HL-60 (cell line): ENCODE data around the gene PDLIM5.
A peak's percentile ranks its signal among the peaks of the same experiment; 100 is the strongest.
"Not testable (repeated sequence)": the region's sequence is repeated elsewhere in the genome, so short reads cannot be mapped to it uniquely, and the experiment has no call there.

ENCODE experiments used
- DNase-seq, 2 experiments: peaks; one replicate each; pipeline ENCODE4 v3.0.0-alpha.2; 2010 to 2020; ENCODE audit warnings: low read depth in 1 of 2, low spot score in 1 of 2
- H3K27ac ChIP-seq: fragments of 250-450 bp; sonication (Bioruptor Pico); replicated peaks from 2 replicates; pipeline ENCODE4 v1.5.1; 2020; ENCODE audit warnings: mild to moderate bottlenecking, moderate library complexity
- H3K27me3 ChIP-seq: fragments of 250-450 bp; sonication (Bioruptor Pico); 2 replicates; pipeline ENCODE4 v1.5.1; 2021; ENCODE audit warnings: mild to moderate bottlenecking, moderate library complexity; ENCODE audit not compliant: insufficient read depth, poor library complexity, severe bottlenecking
- H3K4me3 ChIP-seq: replicated peaks from 2 replicates; pipeline ENCODE4 v1.5.1; 2011; ENCODE audit warnings: mild to moderate bottlenecking, control low read depth, low read length; ENCODE audit not compliant: insufficient read depth
- CTCF ChIP-seq: IDR thresholded peaks from one replicate; pipeline ENCODE4 v1.5.1; 2011; ENCODE audit warnings: low read length, control low read depth, inconsistent platforms; ENCODE audit not compliant: insufficient read depth
- GABPA ChIP-seq: IDR thresholded peaks from 2 replicates; pipeline ENCODE4 v1.6.1; 2012; ENCODE audit warnings: low read depth
- POLR2AphosphoS5 ChIP-seq: IDR thresholded peaks from 2 replicates; pipeline ENCODE4 v1.6.1; 2012; ENCODE audit warnings: low read depth
- REST ChIP-seq: IDR thresholded peaks from 2 replicates; pipeline ENCODE4 v1.6.1; 2012; ENCODE audit warnings: low read depth; ENCODE audit not compliant: insufficient replicate concordance
- SPI1 ChIP-seq: IDR thresholded peaks from 2 replicates; pipeline ENCODE4 v1.6.1; 2012; ENCODE audit warnings: low read depth, mild to moderate bottlenecking, borderline replicate concordance

PDLIM5 gene

DNA sequence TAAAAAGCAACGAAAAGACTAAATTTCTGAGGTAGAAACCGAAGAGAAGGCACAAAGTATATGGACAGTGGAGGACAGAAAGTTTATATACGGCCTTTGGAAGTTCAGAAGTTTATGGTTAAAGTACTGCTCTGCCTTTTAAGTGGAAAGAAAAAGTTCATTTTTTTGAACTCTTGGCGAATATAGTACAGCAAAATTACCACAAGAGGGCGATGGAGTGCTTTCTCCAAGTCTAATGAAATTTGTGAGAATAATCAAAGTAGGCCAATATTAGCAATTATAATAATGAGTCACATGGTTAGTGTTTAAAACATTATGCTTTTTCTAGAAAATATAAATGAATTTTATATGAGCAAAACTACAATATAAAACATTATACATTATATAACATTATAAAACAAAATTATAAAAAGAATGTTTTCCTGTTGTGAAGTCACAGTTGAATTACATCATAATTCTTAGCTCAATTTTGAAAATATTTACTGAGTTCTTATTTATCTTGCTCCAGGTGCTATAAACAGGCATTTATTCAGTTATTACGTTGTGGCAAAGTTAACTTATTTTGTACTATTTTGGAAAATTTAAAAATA is 169.8 kb downstream of the PDLIM5 start:
- no peak overlapping the region for H3K27ac ChIP-seq
- H3K4me3 ChIP-seq, result no peak overlapping the region
- H3K27me3 ChIP-seq, result no peaks in the 10 kb centered on the region
- DNase-seq, result peak; percentile 7 to 10
- TF ChIP-seq REST, result no peak
- no peak for TF ChIP-seq POLR2AphosphoS5
- TF ChIP-seq CTCF, result peak; percentile 56

DNA sequence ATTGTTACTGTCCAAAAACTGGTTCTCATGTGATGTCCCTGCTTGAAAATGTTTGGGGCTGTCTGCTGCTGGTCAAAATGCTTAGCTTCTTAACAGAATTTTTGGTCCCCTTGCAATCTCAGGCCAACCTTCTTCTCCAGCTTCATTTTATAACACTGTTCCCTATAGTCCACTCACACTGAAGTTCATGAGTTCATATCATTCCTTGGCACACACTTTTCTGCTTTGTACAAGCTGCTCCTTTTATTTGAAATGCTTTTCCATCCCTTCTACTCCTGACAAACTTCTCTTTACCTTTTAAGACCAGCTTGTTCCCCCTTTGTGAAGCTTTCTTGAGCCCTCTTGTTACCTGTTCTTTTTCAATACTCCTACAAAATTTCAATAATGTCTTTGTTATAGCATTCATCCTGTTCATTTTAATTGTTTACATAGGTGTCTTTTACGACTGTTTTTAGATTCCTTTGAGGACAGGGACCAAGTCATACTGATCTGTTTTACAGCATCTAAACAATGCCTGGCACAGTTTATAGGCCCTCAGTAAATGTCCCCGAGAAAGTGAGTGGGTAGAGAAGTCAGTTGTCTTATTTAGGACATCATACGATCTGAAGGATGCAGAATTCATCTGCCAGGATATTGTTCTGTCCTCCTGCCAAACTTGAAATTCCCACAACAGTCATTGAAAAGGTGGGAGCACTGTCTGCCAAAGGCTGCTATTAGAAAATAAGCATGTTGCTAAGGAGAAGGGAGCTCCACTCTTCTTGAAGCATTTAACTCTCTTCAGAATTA is 171.6 kb downstream of the PDLIM5 start:
- no peak overlapping the region for H3K4me3 ChIP-seq
- H3K27ac ChIP-seq, result no peak overlapping the region
- H3K27me3 ChIP-seq, result no peaks in the 10 kb centered on the region
- no peak for TF ChIP-seq POLR2AphosphoS5
- TF ChIP-seq CTCF, result no peak
- TF ChIP-seq GABPA, result no peak
- TF ChIP-seq SPI1, result no peak
- TF ChIP-seq REST, result no peak
- no peak for DNase-seq

- H3K27ac ChIP-seq, result no peak overlapping the region
- no peak overlapping the region for H3K4me3 ChIP-seq
- H3K27me3 ChIP-seq, result no peaks in the 10 kb centered on the region
- TF ChIP-seq POLR2AphosphoS5 (no peak), SPI1 (no peak), GABPA (no peak), REST (no peak), CTCF (no peak)
- DNase-seq, result no peak
Measured at GRCh38 chr4:94626942-94627341, 175.2 kb downstream of the PDLIM5 start.

DNA sequence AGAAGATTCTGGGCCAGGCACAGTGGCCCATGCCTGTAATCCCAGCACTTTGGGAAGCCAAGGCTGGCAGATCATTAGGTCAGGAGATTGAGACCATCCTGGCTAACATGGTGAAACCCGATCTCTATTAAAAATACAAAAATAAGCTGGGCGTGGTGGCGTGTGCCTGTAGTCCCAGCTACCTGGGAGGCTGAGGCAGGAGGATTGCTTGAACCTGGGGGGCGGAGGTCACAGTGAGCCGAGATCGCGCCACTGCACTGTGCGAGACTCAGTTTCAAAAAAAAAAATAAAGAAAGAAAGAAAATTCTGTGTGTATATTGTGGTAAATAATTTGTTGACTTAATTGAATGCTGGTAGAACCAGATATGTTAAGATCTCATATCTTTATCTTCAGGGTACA is 177.3 kb downstream of the PDLIM5 start:
- not testable (repeated sequence) for DNase-seq

More for the DNA sequence above, 177.3 kb downstream of the PDLIM5 start:
- H3K27ac ChIP-seq, H3K4me3 ChIP-seq, H3K27me3 ChIP-seq: not testable (repeated sequence)
